K562 (cell line): ENCODE measurements around the gene ITPR2.

ENCODE experiments used
- JUN ChIP-seq, 2 experiments: sonication (generic) in 1 of 2; formaldehyde crosslinking in 1 of 2; IDR thresholded peaks; 2 replicates each; pipeline versions ENCODE4 v1.6.1 to v1.8.0; 2012 to 2022; ENCODE audit warnings: borderline replicate concordance in 2 of 2, mild to moderate bottlenecking in 2 of 2, improper control_type of control experiment in 1 of 2, low read depth in 1 of 2, low read length in 1 of 2, missing genetic modification reagents in 1 of 2
- KLF13 ChIP-seq: fragments of 450-650 bp; IDR thresholded peaks from 2 replicates; pipeline ENCODE4 v1.6.1; 2016; ENCODE audit warnings: missing genetic modification characterization, low read depth, mild to moderate bottlenecking, missing compliant biosample characterization, moderate library complexity, borderline replicate concordance
- RBM15 ChIP-seq: fragments of 200-400 bp; formaldehyde crosslinking; IDR thresholded peaks from 2 replicates; pipeline ENCODE4 v1.6.1; 2018; ENCODE audit warnings: mild to moderate bottlenecking, low read length, moderate library complexity; ENCODE audit not compliant: insufficient read depth
- SIX5 ChIP-seq, 2 experiments: IDR thresholded peaks; 2 replicates each; pipeline ENCODE4 v1.6.1; 2011; ENCODE audit warnings: low read length in 2 of 2, borderline replicate concordance in 1 of 2, low read depth in 1 of 2, mild to moderate bottlenecking in 1 of 2, moderate library complexity in 1 of 2; ENCODE audit not compliant: insufficient read depth in 1 of 2
- SMC3 ChIP-seq: conservative IDR thresholded peaks from 2 replicates; pipeline ENCODE4 v1.6.1; 2011; ENCODE audit warnings: low read depth, low read length, improper control_type of control experiment; ENCODE audit not compliant: insufficient read depth
- TCF7 ChIP-seq: sonication (generic); IDR thresholded peaks from 2 replicates; pipeline ENCODE4 v1.6.1; 2016; ENCODE audit warnings: antibody characterized with exemption, borderline replicate concordance
- ZNF3 ChIP-seq: fragments of 250-450 bp; sonication (Bioruptor Pico); IDR thresholded peaks from 2 replicates; pipeline ENCODE4 v1.5.0; 2021; ENCODE audit warnings: mild to moderate bottlenecking, moderate library complexity
- TF ChIP-seq, protein P1 (sequence below), 3 experiments: IDR thresholded peaks in 2 of 3; conservative IDR thresholded peaks in 1 of 3; 2 replicates each; pipeline ENCODE4 v1.5.1; 2011 to 2012; ENCODE audit warnings: low read length in 3 of 3, mild to moderate bottlenecking in 3 of 3, control low read depth in 2 of 3, improper control_type of control experiment in 1 of 3, inconsistent platforms in 1 of 3, low read depth in 1 of 3, mixed read lengths in 1 of 3, moderate library complexity in 1 of 3; ENCODE audit not compliant: insufficient read depth in 2 of 3

DNA sequence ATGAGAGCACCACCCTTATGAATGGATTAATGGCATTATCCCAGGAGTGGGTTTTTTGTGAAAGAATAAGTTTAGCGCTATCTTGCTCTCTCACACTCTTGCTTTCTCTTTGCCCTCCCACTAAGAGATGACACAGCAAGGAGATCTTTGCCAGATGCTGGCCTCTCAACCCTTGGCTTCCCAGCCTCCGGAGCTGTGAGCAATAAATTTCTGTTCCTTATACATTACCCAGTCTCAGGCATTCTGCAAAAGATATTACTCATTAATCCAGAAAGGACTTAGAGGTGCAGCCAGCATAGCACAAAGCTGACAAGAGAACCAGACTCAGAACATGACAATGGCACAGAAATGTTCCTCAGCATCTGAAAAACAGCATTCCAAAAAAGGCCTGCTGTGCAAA is 190.6 kb downstream of the ITPR2 start:
- TF ChIP-seq SMC3, result no peak
- no peak for TF ChIP-seq JUN (IDR thresholded peaks at IDR 0.05; ENCODE audit: borderline replicate concordance, low read depth, low read length)
- no peak for TF ChIP-seq JUN (CRISPR knock-in tag; IDR thresholded peaks at IDR 0.05; ENCODE audit: borderline replicate concordance)
- TF ChIP-seq ZNF3 (CRISPR knock-in tag), result no peak
- TF ChIP-seq, protein P1, sequence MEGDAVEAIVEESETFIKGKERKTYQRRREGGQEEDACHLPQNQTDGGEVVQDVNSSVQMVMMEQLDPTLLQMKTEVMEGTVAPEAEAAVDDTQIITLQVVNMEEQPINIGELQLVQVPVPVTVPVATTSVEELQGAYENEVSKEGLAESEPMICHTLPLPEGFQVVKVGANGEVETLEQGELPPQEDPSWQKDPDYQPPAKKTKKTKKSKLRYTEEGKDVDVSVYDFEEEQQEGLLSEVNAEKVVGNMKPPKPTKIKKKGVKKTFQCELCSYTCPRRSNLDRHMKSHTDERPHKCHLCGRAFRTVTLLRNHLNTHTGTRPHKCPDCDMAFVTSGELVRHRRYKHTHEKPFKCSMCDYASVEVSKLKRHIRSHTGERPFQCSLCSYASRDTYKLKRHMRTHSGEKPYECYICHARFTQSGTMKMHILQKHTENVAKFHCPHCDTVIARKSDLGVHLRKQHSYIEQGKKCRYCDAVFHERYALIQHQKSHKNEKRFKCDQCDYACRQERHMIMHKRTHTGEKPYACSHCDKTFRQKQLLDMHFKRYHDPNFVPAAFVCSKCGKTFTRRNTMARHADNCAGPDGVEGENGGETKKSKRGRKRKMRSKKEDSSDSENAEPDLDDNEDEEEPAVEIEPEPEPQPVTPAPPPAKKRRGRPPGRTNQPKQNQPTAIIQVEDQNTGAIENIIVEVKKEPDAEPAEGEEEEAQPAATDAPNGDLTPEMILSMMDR (IDR thresholded peaks at IDR 0.05 in 2 of 3, conservative IDR thresholded peaks at IDR 0.05 in 1 of 3; ENCODE audit: insufficient read depth in 2 of 3, low read depth in 1 of 3, low read length in 3 of 3), result no peak
- no peak for TF ChIP-seq KLF13 (tag)
- TF ChIP-seq TCF7, result no peak
- no peak for TF ChIP-seq RBM15
- TF ChIP-seq SIX5 (IDR thresholded peaks at IDR 0.05; ENCODE audit: borderline replicate concordance in 1 of 2, insufficient read depth in 1 of 2, low read depth in 1 of 2, low read length in 2 of 2), result no peak
